GM18867 (cell line): ENCODE data around the gene SRCIN1.

Experiments used
- ATAC-seq: cut with Tn5 transposase; IDR thresholded peaks from one replicate; pipeline ENCODE4 v1.9.1; 2021; ENCODE audit warnings: mild to moderate bottlenecking, moderate library complexity; ENCODE audit not compliant: unreplicated experiment

Gene SRCIN1

GRCh38 chr17:38600416-38600815 is 5.3 kb downstream of the SRCIN1 start:
- ATAC-seq: no peak

GRCh38 chr17:38599398-38599856 is 6.3 kb downstream of the SRCIN1 start:
- no peak for ATAC-seq

GRCh38 chr17:38598995-38599394 is 6.8 kb downstream of the SRCIN1 start:
- no peak for ATAC-seq

GRCh38 chr17:38598536-38598935 is 7.2 kb downstream of the SRCIN1 start:
- ATAC-seq: no peak

GRCh38 chr17:38597375-38597774 is 8.4 kb downstream of the SRCIN1 start:
- ATAC-seq: no peak

GRCh38 chr17:38596651-38597050 is 9.1 kb downstream of the SRCIN1 start:
- ATAC-seq: no peak

GRCh38 chr17:38595892-38596291 is 9.9 kb downstream of the SRCIN1 start:
- no peak for ATAC-seq

GRCh38 chr17:38594152-38594551 is 11.6 kb downstream of the SRCIN1 start:
- ATAC-seq: no peak

- no peak for ATAC-seq
These were observed 13.3 kb downstream of the SRCIN1 start for GRCh38 chr17:38592487-38592886.

- ATAC-seq: no peak
These were observed 14.0 kb downstream of the SRCIN1 start for GRCh38 chr17:38591759-38592241.

GRCh38 chr17:38590988-38591758 is 14.6 kb downstream of the SRCIN1 start:
- ATAC-seq: no peak

- no peak for ATAC-seq
These were observed 16.2 kb downstream of the SRCIN1 start for GRCh38 chr17:38589462-38590114.

GRCh38 chr17:38588788-38589174 is 17.0 kb downstream of the SRCIN1 start:
- no peak for ATAC-seq

- no peak for ATAC-seq
These were observed 17.6 kb downstream of the SRCIN1 start for GRCh38 chr17:38587947-38588787.

GRCh38 chr17:38587203-38587602 is 18.5 kb downstream of the SRCIN1 start:
- ATAC-seq: no peak

- no peak for ATAC-seq
These were observed 19.0 kb downstream of the SRCIN1 start for GRCh38 chr17:38586788-38587187.

- ATAC-seq: no peak
These were observed 19.7 kb downstream of the SRCIN1 start for GRCh38 chr17:38585918-38586529.

- no peak for ATAC-seq
These were observed 20.5 kb downstream of the SRCIN1 start for GRCh38 chr17:38585056-38585917.

- no peak for ATAC-seq
These were observed 21.3 kb downstream of the SRCIN1 start for GRCh38 chr17:38584350-38584925.
